ENCODE results near the gene PODNL1.

The PODNL1 gene, protein sequence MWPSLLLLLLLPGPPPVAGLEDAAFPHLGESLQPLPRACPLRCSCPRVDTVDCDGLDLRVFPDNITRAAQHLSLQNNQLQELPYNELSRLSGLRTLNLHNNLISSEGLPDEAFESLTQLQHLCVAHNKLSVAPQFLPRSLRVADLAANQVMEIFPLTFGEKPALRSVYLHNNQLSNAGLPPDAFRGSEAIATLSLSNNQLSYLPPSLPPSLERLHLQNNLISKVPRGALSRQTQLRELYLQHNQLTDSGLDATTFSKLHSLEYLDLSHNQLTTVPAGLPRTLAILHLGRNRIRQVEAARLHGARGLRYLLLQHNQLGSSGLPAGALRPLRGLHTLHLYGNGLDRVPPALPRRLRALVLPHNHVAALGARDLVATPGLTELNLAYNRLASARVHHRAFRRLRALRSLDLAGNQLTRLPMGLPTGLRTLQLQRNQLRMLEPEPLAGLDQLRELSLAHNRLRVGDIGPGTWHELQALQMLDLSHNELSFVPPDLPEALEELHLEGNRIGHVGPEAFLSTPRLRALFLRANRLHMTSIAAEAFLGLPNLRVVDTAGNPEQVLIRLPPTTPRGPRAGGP

DNA sequence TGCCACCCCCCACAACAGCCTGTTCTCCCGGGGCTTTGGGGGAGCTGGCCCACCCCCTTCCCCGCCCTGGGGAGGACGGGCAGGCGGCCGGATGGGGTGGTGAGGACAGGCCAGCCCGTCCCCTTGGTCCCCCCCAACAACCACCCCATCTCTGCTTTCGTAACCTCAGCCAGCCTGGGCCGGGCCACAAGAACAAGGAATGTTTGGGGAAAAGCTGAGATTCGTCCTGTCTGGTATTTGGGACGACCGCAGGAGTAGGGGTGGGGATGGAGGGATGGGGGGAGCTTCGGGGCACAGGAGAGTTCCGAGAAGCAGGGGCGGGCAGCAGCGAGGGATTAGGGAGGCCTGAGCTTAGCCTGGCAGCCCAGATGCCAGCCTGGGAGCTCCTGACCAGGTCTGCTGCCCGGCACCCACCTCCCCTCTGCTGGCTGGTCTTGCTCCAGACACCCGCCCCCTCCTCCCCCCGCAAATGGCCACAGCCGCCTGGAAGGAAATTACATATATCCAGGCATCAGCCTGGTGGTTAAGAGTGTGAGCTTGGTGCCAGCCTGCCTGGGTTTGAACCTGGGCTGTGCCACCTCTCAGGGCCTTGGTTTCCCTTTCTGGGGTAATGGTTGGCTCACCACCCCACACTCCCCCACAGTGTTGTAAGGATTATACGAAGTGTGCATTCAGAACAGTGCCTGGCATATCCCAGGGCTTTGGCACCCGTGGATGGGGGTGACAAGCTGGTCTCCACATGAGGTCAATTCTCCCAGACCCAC, at the start of gene PODNL1:
Gene PODNL1, minus strand, starts transcription at position 117 of the 764 bp plus-strand sequence. CDS start 236 bp downstream, outside the sequence.
- peak in 1 of 2 experiments; percentile 46 for DNase-seq

DNA sequence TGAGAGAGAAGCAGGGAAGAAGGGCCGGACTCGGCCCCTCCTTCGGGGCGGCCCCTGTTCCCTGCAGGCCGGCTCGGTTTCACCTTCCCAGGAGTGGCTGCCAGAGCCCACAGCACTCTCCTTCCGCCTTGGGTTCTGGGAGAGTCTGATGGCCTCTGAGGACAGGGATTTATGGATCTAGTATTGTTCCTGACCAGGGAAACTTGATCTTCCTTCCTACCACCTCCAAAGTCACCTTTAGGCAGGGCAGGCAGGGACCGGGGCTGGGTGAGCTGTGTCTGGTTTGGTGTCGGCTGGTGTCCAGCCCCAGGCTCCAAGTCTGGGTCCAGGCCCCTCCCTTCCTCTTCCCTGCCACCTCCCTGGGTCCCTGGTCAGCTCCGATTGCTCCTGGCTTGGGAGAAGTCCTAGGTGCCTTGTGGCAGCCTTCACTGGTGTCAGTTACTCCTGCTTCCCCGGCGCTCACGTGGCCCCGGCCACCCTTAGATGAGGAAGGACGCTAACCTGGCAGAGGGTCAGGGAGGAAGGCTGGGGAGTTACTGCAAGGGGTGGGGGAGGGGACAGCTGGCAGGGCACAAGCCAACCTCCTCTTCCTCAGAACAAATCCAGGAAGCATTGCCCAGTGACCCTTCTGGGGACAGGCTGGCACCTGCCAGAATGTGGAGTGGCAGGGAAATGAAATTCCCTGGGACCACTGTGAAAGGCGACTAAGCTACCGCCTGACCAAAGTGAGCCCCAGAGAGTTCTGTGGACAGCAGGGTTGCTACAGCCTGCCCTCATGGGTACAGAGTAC, 49.1 kb upstream of the PODNL1 start:
- DNase-seq: no peak

DNA sequence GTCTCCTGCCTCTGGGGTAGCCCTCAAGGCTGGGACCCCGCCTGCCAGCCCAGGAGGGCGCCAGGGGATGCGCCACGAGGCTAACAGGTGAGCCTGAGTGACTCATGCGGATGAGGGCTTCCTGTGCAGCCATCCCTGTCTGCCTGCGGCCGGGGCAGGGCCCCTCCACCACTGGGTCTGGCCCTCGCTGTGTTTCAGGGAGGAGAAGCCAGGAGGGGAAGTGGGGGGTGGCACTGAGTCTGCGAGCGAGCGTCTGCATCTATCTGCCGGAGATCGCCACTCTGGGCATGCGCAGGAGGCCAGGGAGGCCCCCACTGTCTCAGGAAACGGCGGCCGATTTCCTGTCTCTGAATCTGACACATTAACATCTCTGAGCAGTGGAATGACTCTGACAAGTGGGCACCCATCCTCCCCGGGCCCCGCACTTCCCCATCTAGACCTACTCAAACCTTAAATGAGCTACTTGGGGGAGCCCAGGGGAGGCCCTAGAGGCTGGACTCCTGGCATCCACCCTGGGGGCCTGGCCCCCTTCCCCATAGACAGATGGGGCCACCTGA, 48.2 kb upstream of the PODNL1 start:
- peak; percentile 61 to 67 for DNase-seq

DNA sequence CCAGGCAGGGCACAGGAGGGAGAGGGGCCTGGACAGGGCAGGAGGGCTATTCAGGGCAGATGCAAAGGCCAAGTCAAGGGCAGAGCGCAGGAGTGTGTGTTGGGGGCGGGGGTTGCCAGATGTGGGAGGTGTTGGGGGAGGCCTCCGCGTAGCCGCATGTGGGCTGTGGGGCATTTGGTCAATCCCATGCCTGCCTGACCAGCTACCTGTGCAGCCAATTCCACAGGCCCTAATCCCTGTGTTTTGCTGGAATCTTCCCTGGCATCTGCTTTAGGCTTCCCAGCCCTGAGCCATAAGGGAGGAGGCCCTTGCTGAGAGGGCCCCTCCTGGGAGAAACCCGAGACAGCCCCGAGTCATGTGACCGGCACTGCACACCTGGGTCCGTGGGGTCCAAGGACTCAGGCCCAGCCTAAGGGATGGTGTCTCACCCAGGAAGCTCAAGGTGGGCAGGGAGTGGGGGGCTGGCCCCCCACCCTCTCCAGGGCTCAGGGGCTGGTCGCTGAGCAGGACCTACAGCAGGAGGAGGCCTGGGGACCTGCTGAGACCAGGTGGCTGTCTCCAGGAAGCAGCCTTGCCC, 47.6 kb upstream of the PODNL1 start:
- DNase-seq: peak; percentile 39 to 73

DNA sequence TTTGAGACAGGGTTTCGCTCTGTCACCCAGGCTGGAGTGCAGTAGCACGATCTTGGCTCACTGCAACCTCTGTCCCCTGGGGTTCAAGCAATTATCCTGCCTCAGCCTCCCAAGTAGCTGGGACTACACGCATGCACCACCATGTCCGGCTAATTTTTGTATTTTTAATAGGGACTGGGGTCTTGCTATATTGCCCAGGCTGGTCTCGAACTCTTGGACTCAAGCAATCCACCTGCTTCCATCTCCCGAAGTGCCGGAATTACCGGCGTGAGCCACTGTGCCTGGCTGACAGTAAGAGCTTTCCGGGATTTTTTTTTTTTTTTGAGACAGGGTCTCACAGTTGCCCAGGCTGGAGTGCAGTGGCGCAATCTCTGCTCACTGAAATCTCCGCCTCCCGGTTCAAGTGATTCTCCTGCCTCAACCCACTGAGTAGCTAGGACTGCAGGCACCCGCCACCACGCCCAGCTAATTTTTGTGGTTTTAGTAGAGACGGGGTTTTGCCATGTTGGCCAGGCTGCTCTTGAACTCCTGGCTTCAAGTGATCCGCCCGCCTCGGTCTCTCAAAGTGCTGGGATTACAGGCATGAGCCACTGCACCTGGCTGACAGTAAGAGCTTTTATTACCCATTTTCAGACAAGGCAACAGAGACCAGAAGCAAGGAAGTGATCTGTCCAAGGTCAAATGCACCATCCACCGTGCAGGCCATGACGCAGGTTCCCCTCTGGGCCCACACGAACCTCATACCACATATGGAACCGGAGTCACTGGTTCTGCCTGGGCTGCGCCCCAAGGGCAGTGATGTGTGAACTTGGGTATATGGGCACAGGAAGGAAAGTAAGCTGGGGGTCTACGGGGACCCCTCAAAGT, 46.9 kb upstream of the PODNL1 start:
- DNase-seq: no peak

DNA sequence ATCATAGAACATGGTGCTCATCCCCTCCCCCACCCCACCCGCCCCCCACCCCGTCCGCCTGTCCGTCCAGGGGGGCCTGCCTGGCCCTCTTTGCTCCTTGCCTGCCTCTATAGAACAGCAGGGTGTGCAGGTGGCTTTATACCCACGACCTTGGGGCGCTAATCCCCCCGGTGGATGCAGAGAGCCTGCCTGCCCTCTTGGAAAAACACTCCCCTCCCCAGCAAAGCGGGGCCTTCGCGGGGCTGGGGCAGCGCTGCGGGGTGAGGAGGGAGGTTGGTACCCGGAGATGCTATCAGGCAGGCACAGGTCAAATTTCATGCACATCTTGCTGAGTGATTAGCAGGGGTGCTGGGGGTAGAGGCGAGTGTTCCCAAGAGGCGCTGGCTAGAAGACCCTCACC, 46.0 kb upstream of the PODNL1 start:
- peak; percentile 10 to 42 for DNase-seq

DNA sequence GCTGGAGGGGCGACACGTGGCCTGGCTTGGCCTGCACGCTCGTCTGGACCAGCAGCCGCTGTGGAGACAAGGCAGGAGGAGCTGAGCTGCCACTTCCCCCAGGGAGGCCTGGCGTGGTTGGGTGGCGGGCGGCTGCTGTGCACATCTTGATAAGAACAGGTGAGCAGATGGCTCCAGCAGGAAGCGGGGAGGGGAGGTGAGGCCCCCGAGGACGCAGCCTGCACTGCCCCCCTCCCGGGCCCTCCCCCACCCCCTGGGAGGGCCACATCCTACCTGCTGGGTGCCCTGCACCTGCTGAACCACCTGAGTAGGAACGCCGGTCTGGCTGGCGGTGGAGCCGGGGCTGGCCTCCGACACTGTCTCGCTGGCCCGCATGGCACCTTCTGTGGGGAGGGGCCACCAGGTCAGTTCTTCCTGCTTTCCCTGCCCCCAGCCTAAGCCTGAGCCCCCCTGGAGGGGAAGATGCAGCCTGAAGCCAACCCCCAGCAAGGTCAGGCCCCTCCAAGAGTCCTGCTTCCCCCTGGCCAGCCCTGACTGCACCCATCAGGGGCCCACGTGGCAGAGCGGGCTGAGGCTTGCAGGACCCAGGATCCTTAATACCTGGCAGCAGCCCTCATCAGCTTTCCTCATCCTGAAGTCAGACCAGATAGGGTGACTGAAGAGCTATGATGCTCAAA, 45.1 kb upstream of the PODNL1 start:
- DNase-seq: peak in 1 of 2 experiments; percentile 44

DNA sequence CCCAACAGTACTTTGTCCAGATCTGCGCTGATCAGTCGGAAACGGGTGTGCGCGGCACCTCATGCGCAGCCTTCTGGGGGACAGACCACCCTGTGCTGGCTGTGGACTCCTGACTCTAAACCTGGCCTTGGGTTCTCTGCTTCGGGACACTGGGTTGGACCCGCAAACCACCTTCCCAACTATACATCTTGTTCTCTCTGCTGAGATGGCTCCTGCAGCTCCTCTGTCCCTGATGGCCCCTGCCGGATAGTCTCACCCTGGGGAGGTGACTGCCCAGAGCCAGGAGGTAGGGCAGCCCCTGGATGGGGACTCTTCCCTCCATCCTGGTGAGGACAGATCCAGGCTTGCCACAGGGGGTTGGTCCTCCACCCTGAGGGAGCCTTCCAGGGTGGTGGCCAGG, 44.6 kb upstream of the PODNL1 start:
- DNase-seq: no peak

DNA sequence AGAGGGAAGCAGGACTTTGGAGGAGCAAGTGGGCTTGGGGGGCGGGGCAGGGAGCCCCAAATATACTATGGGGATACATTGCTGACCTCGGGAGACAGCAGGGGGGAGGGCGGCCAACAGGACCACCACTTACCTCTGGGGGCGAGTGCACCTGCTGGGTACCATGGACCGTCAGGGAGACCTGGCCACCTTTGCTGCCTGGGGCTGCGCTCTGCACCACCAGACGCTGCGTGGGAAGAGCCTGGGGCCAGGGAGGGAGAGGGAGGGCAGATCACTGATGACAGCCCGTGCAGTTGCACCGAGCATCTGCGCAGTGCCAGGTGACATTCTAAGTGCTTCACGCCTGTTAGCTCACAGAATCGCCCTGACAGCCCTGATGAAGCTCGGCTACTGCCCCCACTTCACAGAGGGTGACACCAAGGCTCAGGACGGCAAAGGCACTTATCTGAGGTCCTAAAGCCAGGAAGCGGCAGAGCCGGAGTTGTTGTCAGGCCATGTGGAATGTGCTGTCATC, 43.8 kb upstream of the PODNL1 start:
- DNase-seq: no peak

DNA sequence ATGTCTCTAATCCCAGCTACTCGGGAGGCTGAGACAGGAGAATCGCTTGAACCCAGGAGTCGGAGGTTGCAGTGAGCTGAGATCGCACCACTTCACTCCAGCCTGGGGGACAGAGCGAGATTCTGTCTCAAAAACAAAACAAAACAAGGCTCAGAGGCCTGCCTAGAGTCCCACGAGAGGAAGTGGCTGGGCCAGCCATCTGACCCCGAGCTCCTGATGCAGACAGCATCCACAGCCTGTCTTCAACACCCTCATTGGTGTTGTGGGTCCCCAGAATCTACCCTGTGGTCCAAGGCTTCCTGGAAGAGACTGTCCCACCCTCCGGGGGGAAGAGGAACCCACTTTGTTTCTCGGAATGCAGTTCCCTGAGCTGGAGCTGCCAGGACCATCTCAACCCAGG, 43.2 kb upstream of the PODNL1 start:
- DNase-seq: no peak

DNA sequence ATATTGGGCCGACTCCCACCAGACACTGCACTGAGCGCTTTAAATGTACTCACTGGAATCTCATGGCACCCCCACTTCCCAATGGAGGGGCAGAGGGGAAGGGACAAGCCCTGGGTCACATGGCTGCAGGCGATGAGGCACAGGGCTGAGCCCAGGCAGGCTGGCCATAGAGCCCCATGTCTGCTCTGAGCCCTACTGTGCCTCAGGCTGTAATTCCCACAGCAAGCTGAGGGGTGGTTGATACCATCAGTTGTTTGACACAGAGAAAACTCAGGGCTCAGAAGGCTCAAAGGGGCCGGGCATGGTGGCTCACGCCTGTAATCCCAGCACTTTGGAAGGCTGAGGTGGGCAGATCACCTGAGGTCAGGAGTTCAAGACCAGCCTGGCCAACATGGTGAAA, 42.8 kb upstream of the PODNL1 start:
- DNase-seq: no peak

DNA sequence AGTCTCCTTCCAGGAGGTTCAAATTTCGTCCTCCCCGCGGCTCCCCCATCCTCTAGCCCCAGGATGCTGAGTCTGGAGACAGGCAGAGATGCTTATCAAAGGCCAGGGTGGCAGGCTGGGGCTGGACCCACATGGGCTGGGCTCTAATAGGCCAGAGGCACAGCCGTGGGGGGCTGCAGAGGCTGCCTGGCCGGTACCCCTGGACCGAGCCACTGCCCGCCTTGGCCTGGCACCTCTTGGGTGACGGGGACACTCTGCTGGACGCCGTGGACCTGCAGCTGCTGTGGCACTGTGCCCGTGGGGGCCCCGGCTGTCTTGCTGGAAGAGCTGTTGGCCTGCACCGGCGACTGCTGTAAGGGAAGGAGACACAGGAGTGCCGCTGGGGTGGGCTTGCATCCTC, 42.1 kb upstream of the PODNL1 start:
- DNase-seq: no peak

DNA sequence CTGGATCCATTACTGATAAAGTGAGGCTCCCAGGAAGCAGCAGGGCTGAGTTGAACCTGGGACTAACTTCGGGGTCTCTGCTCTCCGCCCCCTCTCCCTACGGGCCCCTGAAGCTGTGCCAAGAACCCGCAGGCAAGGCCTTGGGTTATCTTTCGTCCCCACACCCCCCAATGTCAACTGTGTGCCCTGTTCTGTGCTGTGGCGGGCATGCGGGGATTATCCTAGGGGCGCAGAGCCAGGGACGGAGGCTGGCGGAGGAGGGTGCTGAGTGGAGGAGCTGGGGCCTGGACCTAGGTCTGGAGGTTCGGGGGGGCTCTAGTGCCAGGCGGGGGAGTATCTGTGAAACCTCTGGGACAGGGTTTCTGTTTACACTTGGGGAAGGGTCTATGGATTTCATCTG, 41.5 kb upstream of the PODNL1 start:
- DNase-seq: no peak

DNA sequence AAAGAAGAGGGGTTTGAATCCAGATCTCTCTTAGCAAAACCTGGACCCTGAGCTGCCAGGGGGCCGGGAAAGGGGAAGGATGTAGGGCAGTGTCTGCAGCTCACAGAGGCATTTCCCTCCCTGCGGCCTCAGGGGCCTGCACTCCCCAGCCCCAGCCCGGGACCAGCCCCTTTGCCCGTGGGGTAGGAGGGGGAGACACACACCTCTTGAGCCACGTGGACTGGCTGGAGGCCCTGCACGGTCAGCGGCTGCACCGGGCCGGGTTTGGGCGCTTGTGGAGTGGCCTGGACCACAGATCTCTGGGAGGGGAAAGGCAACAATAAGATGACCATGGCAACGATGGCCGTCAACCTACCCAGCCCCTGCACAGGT, 41.0 kb upstream of the PODNL1 start:
- no peak for DNase-seq

DNA sequence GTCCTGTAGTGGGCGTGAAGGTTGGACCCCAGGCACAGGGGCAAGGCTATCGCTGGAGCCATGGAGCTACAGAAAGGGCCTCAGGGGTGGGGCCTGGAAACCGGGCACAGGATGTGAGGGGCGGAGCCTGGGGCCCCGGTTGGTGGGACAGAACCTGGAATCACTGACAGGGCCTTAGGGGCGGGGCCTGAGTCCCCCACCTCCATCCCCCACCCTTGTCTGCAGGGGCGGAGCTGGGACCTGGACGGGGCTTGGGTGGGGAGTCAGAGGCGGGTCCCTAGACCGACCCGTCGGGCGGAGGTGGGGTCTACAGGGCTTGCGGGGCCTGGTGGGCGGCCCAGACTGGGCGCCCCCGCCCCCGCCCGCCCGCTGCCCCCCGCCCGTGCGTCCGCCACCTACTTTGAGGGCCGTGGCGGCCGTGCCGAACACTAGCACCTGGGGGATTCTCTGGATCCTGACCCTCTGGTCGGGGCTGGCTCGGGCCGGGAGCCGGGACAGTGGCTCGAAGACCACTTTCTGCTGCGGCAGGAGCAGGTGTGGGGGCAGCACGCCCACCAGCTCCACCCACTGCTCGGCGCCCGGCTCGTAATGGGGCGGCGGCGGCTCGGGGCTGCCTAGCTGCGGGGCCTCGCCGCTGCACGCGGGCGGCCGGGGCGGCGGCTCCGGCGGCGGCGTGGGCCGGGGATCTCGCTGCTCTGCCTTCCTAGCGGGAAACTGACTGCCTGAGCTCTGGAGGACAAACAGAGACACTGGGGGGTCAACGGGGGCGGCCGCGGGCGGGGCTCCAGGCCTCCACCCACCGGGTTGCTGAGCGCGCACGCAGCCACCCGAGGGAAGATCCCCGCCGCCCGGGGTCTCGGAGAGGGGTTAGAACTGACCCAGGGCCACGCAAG, 40.4 kb upstream of the PODNL1 start:
- no peak for DNase-seq

DNA sequence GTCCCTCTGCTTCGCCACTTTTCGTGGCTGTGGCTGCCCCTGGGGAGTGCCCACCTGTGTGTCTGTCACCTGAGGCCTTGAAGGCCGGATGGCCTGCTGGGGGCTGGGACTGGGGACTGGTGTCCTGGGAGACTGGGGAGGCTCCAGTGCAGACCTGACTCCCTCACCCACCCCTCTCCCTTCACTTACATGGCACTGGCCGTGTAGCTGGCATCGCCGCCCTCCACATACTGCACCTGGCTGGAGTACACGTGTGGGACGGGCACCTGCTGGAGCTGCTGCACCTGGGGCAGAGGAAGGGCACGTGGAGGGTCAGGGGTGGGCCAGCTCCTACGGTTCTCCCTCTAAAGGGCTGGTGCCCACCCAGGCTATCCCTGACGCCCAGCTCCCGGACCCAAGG, 39.6 kb upstream of the PODNL1 start:
- DNase-seq: no peak

DNA sequence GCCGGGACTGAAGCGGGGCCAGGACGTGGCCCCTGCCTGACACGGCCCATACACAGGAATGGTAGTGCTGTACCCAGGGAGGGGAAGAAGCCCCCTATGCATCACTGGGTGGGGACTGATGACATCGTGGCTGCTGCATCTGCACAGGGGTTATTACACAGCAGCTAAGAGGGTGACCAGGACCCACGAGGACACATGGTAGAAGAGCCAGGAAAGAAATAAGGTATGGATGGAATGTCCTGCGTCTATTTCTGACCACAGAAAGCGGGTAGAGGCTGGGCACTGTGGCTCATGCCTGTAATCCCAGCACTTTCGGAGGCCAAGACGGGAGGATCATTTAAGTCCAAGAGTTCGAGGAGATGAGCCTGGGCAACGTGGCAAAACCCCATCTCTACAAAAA, 38.2 kb upstream of the PODNL1 start:
- DNase-seq: no peak

DNA sequence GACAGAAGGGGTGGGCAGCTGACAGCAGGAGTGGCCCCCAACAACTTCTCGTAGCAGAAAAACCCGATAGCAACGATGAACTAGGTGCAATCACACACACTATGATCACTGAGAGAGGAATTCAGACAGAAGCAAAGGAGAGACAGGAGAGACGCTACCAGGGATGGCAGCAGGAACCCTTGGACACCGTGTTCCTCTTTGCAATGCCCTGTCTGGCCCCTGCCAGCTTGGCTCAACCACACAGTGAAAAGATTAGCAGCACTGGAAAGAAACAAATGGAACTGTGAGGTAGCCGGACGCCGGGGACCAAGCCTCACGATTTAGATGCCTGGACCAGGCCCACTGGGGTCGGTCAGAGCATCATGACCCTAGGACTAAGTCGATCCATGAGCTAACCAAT, 37.7 kb upstream of the PODNL1 start:
- DNase-seq: no peak

DNA sequence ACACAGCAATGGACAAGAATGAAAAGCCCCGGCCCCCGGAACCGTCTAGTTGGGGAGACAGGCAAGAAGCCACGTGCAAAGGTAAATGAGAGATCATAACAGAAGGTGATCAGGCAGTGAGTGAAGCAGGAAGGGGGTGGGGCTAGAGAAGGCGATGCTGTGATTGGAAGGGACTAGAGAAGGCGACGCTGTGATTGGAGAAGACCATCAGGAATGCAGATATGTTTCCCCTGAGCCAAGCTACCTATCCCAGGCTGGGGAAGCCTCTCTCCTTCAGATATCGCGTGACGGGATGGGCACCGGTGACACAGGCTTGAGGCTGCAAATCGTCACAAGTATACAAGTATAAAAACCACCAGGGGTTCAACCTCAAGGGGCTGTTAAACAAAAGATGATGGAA, 35.9 kb upstream of the PODNL1 start:
- DNase-seq: peak; percentile 10 to 51
